Body of pancreas (tissue), 4 donors: Measurements from ENCODE around the gene MAP3K20.

Source experiments
- POLR2A ChIP-seq, 3 donors: fragments of 450-650 bp; IDR thresholded peaks; one replicate each; pipeline ENCODE4 v1.6.1; 2016; ENCODE audit warnings: antibody characterized with exemption in 3 of 3, mild to moderate bottlenecking in 2 of 3
- TF ChIP-seq, protein P1 (sequence below), 7 experiments: fragments of 450-650 bp in 4 of 7; fragments of 200-600 bp in 3 of 7; sonication (generic) in 3 of 7; IDR thresholded peaks; one replicate each; pipeline ENCODE4 v1.5.1; 2016 to 2019; ENCODE audit warnings: antibody characterized with exemption in 7 of 7

DNA sequence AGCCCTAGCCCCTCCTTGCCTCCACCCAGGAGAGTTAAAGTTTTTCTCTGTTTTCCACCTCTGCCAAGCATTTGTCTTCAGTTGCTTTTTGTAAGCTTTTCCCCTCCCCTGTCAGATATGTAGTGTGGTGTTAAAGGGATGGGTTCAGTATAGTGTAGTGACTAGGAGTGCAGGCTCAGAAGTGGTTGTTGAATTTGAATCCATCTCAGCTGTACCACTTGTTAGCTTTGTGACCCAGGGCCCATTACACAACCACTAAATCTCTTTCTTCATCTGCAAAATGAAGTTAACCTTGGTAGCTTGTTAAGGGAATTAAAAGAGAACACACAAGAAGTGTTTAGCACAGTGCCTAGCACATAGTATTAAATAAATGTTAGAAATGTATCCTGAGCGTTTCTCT lies 56.9 kb downstream of the MAP3K20 start:
- TF ChIP-seq, protein P1, sequence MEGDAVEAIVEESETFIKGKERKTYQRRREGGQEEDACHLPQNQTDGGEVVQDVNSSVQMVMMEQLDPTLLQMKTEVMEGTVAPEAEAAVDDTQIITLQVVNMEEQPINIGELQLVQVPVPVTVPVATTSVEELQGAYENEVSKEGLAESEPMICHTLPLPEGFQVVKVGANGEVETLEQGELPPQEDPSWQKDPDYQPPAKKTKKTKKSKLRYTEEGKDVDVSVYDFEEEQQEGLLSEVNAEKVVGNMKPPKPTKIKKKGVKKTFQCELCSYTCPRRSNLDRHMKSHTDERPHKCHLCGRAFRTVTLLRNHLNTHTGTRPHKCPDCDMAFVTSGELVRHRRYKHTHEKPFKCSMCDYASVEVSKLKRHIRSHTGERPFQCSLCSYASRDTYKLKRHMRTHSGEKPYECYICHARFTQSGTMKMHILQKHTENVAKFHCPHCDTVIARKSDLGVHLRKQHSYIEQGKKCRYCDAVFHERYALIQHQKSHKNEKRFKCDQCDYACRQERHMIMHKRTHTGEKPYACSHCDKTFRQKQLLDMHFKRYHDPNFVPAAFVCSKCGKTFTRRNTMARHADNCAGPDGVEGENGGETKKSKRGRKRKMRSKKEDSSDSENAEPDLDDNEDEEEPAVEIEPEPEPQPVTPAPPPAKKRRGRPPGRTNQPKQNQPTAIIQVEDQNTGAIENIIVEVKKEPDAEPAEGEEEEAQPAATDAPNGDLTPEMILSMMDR (IDR thresholded peaks at IDR 0.05), result no peak
- no peak for TF ChIP-seq POLR2A (IDR thresholded peaks at IDR 0.05)
